T-helper 2 cell treated with Interferon-gamma antibody and Interleukin-4, amounts not matched to agents 100 ng/mL and 5 ng/mL, for 36 hours (primary cell): ENCODE measurements around the gene PNMT. TPM values are rescaled to one million over a fixed set of nuclear protein-coding genes. Genes with fewer than 3 reads are reported as not detected.

Experiments
- intact Hi-C: fragments of 100-400 bp; cut with micrococcal nuclease; formaldehyde crosslinking; loops from one replicate; pipeline ENCODE4 v1.15.1; 2023
- total RNA-seq: library from RNA; stranded (reverse); gene quantifications from 2 replicates; pipeline ENCODE4 v1.2.3, GENCODE V29; 2022

Gene PNMT
- total RNA-seq, 1 donor from 2014 or later = not detected

DNA sequence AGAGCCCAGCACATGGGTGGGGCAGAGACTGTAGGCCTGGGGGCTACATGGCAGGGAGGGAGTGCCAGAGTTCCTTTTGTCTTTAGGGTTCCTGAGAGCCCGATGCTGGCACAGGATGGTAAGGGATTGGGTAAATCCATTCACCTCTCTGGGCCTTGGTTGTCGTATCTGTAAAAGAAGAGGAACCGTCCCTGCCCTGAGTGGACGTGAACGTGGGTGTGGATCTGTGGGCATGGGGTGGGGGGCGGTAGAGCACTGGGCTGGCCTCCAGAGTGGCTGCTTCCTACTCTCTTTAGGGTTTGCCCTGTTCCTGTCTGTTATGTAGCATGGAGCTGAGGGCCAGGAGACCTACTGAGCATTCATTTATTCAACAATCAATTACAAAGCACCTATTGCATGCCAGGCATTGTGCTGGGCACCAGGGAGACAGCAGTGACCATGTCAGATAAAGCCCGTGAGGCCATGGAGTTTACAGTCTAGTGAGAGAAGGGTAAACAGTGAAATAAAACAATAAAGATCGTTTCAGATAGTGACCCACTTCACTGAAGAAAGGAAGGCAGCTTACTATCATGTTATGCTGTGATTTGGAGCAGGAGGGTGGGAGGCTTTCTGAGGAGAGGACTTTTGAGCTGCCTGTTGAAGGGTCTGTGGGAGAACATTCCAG, 16.2 kb upstream of the PNMT start:
- intact Hi-C loops = no loop called here

DNA sequence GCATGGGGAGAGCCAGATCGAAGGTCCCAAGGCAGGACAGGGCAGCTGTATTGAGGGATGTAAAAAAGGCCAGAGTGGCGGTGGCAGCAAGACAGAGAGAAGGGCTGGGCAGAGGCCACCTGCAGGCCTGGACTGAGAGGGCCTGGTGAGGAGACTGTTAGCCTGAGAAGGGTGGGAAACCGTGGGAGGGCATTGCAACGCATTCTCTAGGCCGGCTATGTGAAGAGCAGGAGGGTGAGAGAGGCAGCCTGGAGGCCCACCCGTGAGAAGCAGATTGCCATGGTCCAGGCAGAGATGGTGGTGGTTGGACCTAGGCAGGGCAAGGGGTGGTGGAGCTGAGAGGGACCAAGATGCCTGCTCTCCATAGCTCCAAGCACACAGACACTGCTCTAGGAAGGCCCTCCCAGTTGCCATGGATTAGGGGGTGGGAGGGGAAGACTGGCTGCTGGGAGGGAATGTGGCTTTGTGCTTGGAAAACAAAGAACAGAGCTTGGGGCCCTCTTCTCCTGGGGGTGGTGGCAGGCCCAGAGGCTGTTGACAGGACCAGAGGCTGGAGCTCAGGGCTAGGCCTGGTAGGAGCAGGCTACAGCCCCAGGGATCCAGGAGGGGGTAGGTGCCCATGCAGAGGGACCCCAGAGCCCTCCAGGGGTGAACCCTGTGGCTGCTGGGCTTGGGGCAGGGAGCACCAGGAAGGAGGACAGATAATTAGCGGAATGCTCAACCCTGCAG, 15.5 kb upstream of the PNMT start:
- intact Hi-C loops = no loop called here

DNA sequence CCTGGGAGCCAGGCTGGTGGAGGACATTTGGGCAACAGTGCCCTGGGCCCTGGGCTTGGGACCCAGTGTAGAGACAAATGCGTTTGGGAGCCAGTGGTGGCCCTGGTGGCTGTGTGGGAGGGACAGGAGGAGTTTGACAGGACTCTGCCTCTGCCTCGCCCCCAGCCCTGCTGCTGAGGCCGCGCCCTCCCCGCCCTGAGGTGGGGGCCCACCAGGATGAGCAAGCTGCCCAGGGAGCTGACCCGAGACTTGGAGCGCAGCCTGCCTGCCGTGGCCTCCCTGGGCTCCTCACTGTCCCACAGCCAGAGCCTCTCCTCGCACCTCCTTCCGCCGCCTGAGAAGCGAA, 15.0 kb upstream of the PNMT start:
- intact Hi-C loops = no loop called here

DNA sequence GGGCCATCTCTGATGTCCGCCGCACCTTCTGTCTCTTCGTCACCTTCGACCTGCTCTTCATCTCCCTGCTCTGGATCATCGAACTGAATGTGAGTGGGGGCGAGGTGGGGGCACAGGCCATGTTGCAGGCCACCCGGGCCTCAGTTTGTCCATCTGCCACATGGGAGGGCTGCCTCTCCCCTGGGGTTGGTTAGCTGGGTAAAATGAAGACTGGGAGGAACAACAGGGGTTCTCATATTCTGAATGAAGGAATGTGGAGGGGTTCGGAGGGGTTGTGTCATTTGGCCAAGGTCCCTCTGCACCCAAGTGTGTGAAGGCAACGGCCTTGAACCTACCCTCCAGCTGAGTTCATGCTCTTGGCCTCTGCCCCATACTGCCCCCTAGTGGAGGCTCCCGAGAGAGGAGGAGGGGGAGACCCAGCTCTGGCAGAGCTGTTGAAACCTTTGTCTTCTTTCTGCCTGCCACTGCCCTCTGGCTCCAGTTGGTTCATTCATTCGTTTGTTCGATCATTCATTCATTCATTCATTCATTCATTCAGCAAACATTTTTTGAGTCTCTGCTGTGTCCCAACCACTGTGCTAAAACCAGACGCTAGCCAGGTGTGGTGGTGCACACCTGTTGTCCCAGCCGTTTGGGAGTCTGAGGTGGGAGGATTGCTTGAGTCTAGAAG, 14.5 kb upstream of the PNMT start:
- intact Hi-C loops = no loop called here

DNA sequence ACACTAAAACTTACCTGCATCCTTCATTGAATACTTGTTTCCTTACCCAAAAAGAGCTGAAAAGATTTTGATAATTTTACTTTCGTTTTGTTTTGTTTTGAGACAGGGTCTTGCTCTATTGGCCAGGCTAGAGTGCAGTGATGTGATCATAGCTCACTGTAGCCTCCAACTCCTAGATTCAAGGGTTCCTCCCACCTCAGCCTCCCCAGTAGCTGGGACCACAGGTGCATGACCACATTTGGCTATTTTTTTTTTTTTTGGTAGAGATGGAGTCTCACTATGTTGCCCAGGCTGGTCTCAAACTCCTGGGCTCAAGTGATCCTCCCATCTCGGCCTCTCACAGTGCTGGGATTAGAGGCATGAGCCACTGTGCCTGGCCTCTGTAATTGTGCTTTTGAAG, 13.1 kb upstream of the PNMT start:
- intact Hi-C loops = no loop called here

DNA sequence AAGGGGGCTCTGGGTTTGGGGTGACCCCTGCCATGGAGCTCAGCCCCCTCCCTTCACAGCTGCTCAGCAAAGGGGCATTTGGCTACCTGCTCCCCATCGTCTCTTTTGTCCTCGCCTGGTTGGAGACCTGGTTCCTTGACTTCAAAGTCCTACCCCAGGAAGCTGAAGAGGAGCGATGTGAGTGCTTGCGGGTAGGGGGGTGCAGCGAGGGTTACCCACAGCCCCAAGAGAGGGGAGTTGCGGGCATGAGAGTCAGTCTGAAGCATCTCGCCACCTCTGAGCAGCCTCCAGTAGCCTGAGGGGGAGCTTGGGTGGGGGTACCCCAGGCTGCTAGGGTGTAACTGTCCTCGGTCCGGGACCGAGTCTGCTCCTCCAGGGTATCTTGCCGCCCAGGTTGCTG, 9.9 kb upstream of the PNMT start:
- intact Hi-C loops = no loop called here

DNA sequence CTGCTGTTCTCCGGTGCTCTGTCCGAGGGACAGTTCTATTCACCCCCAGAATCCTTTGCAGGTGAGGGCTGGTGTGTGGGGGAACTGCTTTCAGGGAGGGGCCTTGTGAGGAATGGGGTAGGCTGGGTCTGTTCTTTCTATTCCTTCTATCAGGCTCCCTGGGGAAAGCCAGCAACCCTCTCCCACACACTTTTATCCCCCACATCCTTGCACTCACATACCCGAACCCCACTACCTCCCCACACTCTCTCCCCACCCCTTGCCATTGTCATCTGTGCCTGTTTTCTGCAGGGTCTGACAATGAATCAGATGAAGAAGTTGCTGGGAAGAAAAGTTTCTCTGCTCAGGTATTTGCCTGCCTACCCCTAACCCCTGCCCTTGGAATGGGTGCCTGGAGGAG, 9.5 kb upstream of the PNMT start:
- intact Hi-C loops = no loop called here

DNA sequence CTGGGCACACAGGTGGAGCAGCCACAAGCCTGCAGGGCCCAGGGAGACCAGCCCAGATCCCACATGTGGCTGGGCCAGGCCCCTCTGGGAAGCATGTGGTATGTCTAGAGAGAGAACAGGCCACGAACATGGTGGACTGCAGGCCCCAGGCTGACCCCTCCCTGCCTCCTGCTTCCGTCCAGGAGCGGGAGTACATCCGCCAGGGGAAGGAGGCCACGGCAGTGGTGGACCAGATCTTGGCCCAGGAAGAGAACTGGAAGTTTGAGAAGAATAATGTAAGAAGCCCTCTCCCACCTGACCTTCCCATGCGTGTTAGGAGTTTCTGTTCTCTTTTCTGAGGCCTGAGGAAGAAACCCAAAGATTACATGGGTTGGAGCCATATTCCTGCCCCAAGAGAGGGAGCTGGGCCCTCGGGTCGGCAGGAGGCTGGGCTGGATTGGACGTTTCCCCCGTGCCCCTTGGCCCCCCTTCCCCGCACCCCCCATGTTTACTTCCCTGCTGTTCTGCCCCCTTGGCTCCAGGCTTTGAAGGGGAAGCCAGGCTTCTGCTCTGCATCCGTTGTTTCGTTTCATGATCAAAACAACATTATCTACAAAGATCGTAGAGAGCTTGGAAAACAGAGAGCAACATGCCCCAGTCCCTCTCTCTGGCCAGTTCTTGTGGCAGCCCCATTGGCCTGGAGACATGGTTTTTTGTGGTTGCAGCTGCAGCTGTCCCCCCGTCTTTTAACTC, 8.8 kb upstream of the PNMT start:
- intact Hi-C loops = no loop called here

DNA sequence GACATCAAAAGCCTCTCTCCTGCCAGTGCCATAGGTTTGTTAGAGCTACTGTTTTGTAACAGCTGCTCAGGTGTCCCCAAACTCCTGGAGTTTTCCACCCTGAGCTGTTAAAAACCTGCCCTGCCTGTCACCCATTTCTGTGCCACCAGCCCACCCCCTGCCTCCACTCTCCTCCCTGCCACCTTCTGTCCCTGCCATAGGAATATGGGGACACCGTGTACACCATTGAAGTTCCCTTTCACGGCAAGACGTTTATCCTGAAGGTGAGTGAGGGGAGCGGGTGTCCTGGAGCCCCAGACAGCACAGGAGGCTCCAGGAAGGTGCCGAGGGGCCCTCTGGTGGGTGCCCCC, 8.3 kb upstream of the PNMT start:
- intact Hi-C loops = no loop called here

DNA sequence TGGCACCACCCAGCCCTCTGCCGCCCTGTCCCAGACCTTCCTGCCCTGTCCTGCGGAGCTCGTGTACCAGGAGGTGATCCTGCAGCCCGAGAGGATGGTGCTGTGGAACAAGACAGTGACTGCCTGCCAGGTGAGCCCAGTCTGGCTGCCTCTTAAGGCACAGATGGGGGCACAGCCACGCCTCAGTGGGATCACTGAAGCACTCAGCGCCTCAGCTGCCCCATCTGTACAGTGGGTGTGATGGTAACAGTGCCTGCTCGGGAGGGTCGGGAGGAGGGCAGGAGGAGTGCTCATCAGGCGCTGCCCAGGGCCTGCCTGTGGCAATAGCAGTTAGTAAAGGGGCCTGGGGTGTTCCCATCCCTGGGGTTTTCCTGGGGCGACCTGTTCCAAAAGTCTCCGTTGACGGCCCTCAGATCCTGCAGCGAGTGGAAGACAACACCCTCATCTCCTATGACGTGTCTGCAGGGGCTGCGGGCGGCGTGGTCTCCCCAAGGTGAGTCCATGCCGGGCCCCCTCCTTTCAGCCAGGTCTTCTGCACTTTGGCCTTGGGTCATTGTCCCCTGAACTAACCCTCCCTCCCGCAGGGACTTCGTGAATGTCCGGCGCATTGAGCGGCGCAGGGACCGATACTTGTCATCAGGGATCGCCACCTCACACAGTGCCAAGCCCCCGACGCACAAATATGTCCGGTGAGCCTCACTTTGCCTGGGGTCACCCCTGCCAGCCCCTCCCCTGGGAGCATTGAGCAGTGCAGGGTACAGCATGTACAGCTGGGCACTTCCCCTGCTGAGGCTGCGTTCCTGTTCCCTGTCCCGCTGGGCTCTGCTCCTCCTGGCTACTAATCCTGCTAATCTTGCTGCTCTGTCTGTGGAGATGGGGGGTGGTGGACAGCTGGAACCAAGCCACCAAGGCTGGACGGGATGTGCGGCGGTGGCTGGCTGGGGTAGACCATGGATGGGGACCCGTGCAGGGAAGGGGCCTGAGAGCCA, 7.6 kb upstream of the PNMT start:
- intact Hi-C loops = no loop called here

DNA sequence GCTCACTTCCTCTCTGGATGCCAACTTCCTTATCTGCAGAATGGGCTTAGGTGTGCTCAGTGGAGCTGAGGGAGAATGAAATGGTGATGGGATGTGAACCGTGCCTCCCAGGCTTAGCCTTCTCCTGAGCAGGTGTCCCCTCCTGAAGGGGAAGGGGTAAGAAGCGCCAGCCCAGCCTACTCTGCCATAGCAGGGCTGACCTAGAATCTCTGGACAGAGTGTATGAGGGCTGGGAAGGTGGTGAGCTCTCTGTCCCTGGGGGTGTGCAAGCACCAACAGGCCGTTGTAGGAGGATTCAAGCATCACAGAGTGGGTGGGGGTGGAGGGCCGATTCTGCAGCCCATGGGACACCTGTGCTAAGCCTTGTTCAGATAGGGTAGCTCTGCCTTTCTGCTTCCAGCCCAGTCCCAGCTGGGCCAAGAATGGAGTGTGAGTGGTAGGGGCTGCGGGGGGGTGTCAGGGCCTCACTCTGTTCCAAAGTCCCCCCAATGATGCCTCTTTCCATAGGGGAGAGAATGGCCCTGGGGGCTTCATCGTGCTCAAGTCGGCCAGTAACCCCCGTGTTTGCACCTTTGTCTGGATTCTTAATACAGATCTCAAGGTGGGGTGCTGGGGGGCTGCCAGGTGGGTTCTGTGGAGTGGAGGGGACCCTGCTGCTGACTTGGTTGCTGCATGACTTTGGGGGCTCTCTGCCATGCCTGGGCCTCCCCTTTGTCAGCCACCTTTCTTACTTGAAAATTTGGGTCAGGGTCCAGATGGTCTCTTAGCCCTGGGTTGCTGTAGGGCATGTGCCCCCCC, 6.3 kb upstream of the PNMT start:
- intact Hi-C loops = no loop called here

DNA sequence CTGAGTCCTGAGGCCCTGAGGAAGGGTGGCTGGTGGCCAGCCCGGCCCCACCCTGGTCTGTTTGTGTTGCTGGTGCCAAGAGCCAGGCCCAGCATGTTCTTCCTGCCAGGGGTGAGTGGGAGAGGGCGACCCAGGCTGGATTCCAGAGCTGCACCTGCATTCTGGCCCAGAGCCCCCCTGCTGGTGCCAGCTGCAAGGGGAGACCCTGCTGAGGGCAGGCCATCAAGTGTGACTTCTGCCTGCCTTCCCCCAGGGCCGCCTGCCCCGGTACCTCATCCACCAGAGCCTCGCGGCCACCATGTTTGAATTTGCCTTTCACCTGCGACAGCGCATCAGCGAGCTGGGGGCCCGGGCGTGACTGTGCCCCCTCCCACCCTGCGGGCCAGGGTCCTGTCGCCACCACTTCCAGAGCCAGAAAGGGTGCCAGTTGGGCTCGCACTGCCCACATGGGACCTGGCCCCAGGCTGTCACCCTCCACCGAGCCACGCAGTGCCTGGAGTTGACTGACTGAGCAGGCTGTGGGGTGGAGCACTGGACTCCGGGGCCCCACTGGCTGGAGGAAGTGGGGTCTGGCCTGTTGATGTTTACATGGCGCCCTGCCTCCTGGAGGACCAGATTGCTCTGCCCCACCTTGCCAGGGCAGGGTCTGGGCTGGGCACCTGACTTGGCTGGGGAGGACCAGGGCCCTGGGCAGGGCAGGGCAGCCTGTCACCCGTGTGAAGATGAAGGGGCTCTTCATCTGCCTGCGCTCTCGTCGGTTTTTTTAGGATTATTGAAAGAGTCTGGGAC, 5.5 kb upstream of the PNMT start:
- intact Hi-C loops = no loop called here

DNA sequence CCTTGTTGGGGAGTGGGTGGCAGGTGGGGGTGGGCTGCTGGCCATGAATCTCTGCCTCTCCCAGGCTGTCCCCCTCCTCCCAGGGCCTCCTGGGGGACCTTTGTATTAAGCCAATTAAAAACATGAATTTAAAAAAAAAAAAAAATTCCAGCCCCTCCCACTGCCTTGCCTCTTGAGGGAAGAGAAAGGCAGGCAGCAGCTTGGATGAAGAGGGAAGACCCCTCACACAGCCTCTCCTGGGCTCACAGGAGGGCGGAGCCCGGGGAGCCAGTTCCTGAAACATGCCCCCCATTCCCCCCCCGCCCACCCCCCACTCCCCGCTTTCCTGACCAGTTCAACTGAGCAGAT, 4.9 kb upstream of the PNMT start:
- intact Hi-C loops = no loop called here

DNA sequence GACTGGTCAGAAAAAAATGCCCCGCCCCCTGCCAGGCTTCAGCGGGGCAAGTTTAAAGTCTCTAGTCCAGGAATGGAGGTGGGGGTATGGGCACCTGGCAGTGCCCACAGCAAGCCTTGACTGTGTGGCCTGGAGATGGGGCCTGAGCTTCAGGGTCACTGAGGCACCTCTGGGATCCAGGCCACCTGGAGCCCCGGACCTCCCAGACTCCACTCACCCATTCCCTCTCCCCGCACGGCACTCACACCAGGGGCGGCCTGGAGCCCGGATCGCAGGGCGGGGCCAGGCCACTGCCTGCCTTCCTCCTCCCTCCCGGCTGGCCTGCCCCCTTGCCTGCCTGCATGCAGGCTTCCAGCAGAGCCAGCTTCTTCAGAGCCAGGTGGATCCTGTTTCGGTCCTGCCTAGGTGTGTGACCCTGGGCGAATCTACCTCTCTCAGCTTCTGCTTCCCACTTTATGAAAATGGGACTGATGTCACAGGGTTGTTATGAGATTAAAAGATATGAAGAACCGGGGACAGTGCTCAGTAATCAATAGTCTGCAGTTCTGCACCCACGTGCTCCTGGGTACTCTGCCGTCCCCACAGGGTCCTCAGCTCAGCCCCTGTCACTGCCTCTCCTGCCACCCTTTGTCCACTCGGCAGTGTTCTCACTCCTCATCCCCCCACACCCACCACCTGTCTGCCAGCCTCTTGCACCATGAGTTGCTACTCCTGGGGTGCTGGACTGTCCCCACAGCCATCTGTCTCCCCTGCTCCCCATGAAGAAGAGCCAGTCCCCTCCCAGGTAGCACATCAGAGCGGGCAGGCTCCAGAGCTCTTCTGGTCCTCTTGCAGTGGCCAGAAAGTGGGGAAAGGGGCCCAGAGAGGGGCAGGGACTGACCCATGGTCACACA, 4.3 kb upstream of the PNMT start:
- intact Hi-C loops = no loop called here

DNA sequence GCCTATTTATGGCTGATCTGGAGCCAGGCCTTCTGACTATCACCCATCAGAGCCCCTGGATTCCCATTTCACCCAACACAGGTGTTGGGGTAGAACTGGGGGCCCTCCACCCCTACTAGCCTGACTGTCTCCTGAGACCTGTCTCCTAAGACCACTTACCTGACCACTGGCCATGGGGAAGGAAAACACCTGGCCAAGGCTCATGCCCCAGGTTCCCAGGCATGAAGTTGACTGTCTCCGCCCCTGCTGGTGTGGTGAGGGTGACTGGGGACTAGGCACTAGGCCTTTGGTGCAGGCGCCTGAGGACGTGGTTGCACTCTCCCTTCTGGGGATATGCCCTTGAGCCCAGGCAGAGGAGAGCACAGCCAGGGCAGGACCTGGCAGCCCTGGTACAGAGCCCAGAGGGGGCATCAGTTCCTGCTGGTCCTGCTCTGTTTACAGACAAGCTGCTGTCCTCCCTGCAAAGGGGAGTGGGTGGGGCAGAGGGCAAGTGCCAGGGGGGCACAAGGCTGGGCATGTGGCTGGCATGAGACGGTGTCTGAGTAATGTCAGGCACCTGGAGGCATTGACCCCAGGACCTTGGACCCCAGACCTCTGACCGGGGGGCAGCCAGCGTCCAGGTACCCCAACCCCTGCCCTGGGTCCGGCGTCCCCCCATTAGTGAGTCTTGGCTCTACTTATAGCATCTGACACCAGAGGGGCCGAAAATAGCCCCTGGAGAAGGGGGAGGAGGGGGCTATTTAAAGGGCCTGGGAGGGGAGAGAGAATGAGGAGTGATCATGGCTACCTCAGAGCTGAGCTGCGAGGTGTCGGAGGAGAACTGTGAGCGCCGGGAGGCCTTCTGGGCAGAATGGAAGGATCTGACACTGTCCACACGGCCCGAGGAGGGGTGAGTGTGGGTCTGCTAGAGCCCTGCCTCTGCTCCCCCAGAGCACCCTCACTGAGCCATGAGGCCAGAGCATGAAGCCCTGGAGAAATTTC, 3.4 kb upstream of the PNMT start, which contains the start of gene TCAP:
TCAP (plus strand) TSS at position 769 of the 981 bp plus-strand sequence; CDS start at position 780, 11 bp downstream.
- intact Hi-C loops = no loop called here

DNA sequence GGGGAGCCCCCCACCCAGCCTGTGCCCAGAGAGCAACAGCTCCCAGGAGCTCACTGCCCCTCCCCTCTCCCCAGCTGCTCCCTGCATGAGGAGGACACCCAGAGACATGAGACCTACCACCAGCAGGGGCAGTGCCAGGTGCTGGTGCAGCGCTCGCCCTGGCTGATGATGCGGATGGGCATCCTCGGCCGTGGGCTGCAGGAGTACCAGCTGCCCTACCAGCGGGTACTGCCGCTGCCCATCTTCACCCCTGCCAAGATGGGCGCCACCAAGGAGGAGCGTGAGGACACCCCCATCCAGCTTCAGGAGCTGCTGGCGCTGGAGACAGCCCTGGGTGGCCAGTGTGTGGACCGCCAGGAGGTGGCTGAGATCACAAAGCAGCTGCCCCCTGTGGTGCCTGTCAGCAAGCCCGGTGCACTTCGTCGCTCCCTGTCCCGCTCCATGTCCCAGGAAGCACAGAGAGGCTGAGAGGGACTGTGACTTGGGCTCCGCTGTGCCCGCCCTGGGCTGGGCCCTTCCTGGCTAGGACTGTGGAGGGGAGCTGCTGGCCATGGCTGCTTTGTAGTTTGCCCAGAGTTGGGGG, 2.5 kb upstream of the PNMT start:
- intact Hi-C loops = no loop called here

DNA sequence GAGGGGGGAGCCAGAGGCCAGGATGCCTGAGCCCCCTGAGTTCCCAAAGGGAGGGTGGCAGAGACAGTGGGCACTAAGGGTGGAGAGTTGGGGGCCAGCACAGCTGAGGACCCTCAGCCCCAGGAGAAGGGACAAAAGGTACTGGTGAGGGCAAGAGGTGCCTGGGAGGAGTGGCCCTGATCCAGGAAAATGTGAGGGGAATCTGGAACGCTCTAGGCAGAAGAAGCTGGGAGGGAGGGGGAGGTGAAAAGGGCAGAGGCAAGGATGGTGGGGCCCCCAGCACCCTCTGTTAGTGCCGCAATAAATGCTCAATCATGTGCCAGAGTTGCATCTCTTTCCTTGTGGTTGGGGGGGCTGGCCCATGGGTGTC, 2.0 kb upstream of the PNMT start:
- intact Hi-C loops = no loop called here
